RCC 7860 (cell line): Measurements from ENCODE around the gene GTF2IRD1.
"Not testable (repeated sequence)": the region's sequence is repeated elsewhere in the genome, so short reads cannot be mapped to it uniquely, and the experiment has no call there.

Experiments used
- DNase-seq: peaks from one replicate; pipeline ENCODE4 v3.0.0-alpha.2; 2015; ENCODE audit warnings: low spot score
- FAIRE-seq: peaks from 2 replicates; lab custom pipeline; 2012; peaks lifted over from hg19 to GRCh38; lab: Jason Lieb, UNC

Gene GTF2IRD1

GRCh38 chr7:74453322-74454011 lies at the start of gene GTF2IRD1:
TSS of gene GTF2IRD1 (plus strand) at chr7:74453906. CDS start at chr7:74508081, 54,175 bp downstream.
- FAIRE-seq (no peak), DNase-seq (peak; percentile 73)

DNA sequence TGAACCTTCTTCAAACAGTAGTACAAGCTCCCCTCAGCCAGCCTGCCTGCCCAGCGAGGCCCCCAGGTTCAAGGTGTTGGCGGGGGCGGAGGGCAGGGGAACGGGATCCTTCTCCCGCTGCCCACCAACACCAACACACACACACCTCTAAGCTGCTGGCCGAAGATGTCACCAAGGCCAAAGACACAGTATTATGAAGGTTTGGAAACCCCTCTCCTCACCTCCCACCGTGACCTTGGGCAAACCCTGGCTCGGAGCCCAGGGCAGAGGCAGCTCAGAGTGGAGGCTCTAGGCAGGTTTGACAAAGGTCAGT lies 49.4 kb upstream of the GTF2IRD1 start:
- DNase-seq (no peak), FAIRE-seq (no peak)

- DNase-seq, result no peak
- no peak for FAIRE-seq
These were observed 49.0 kb upstream of the GTF2IRD1 start for GRCh38 chr7:74404741-74405140.

DNA sequence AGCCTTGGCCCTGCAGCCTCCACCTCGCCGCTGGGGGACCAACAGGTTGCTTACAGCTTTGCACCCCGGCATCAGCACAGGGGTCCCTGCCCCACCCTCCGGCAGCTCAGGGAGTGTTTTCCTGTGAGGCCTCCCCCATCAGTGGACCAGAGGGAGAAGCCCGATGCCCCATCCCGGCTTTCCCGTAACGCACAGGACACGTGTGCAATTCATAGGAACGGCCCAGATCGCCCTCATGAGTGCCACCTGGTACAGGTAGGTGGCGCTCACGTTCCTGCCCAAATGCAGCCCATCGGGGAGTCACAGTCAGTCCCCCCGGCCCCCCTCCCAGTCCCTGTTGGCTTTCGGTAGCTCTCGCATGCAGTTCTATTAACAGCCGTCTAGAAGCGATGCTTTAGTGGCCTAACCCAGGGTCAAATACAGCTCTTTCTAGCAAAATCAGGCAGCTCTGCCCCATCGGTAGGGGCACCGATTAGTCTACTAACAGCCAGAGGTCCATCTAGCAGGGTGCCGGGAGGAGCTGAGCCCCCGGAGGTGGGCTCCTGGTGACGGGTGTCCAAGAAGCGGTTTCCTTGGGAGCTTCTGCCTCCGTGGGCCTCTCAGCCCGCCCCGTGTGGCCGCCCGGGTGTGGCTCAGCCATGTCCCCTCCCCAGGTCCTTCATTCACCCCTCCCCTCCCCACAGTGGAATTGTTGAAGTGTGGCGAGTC lies 48.4 kb upstream of the GTF2IRD1 start:
- no peak for DNase-seq
- no peak for FAIRE-seq

GRCh38 chr7:74405899-74406512 lies 47.7 kb upstream of the GTF2IRD1 start:
- no peak for FAIRE-seq
- DNase-seq, result no peak

GRCh38 chr7:74407958-74408357 lies 45.7 kb upstream of the GTF2IRD1 start:
- FAIRE-seq (no peak), DNase-seq (no peak)

DNA sequence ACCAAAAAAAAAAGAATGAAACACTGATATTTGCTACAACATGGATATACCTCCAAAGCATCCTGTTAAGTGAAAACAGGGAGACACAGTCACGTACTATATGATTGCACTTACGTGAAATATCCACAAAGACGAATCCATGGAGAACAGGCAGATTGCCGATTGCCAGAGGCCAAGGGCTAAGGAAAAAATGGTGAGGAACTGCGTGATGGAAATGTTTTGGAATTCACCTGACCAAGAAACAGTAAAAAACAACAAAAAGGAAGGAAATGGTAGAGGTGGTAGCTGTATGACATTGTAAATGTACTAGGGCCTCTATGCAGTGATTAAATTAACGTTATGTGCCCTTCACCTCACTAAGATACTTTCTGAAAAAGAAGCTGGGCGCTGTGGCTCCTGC lies 44.1 kb upstream of the GTF2IRD1 start:
- DNase-seq, result no peak
- FAIRE-seq, result no peak

- FAIRE-seq (no peak), DNase-seq (no peak)
These were observed 42.9 kb upstream of the GTF2IRD1 start for GRCh38 chr7:74410772-74411171.

- not testable (repeated sequence) for DNase-seq, FAIRE-seq
These were observed 42.1 kb upstream of the GTF2IRD1 start for GRCh38 chr7:74411571-74411970.

DNA sequence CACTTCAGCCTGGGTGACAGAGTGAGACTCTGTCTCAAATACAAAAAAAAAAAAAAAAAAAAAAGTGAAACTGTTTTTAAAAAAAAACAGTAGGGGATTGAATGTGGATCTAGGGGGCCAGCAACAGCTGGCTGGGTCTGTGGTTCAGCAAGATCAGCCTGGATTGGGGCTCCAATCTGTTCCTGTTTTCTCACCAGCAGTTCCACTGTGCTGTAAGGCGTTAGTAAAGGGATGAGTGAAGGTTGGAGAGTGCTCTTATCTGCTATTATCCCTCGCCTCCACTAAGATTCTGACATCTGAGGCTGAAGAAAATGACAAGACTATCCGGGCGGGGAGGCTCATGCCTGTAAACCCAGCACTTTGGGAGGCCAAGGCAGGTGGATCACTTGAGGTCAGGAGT lies 41.6 kb upstream of the GTF2IRD1 start:
- DNase-seq, result no peak
- no peak for FAIRE-seq

- no peak for DNase-seq
- no peak for FAIRE-seq
These were observed 41.1 kb upstream of the GTF2IRD1 start for GRCh38 chr7:74412603-74413002.

GRCh38 chr7:74414595-74415333 lies 38.9 kb upstream of the GTF2IRD1 start:
- FAIRE-seq, result not testable (repeated sequence)

GRCh38 chr7:74417419-74417971 lies 36.2 kb upstream of the GTF2IRD1 start:
- peak; percentile 60 for DNase-seq
- FAIRE-seq, result no peak

More at GRCh38 chr7:74414595-74415333, 38.9 kb upstream of the GTF2IRD1 start:
- DNase-seq, result not testable (repeated sequence)

DNA sequence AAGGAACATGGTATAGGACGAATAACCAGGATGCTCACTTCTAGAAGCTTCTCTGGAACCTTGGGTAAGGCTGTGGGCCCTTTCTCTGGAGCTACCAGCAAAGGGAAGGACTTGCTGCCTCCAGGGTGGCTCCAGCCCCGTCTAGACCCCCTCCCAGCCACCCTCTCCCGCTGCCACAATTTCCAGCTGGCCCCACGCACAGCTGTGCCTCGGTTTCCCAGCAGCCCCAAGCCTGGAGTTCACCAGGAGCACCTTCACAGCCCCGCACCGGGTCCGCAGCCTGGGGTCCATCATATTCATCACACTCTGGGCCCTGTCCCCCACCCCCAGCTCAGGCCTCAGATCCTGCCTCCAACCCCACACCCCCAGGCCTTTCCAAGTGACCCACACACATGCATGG lies 35.6 kb upstream of the GTF2IRD1 start:
- no peak for DNase-seq
- no peak for FAIRE-seq

DNA sequence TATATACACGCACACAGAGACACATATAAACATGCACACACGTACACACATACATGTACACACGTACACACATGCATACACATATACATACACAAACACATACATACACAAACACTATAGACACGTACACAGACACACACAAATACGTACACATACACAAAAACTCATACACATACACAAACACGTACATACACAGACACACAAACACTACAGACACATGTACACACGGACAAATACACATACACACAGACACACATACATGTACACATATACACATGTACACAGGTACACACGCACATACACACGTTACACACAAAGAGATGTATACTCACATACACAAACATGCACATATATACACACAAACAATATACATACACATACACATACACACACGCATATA lies 35.2 kb upstream of the GTF2IRD1 start:
- FAIRE-seq (no peak), DNase-seq (no peak)

DNA sequence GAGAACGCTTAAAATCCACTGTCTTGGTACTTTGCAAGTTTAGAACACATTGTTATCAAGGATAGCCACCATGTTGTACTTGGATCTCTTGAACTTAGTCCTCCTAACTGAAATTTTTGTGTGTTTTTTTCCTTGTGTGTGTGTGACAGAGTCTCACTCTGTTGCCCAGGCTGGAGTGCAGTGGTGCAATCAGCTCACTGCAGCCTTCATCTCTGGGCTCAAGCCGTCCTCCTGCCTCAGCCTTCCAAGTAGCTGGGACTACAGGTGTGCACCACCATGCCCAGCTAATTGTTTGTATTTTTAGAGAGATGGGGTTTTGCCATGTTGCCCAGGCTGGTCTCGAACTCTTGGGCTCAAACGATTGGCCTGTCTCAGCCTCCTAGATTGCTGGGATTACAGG lies 34.5 kb upstream of the GTF2IRD1 start:
- not testable (repeated sequence) for FAIRE-seq, DNase-seq

DNA sequence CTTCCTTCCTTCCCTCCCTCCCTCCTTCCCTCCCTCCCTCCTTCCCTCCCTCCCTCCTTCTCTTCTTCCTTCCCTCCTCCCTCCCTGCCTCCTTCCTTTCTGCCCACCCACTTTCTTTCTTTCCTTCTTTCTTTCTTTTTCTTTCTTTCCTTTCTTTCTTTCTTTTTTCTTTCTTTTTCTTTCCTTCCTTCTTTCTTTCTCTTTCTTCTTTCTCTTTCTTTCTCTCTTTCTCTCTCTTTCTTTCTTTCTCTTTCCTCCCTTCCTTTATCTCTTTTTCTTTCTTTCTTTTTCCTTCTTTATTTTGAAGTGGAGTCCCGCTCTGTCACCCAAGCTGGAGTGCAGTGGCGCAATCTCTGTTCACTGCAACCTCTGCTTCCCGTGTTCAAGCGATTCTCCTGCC lies 33.7 kb upstream of the GTF2IRD1 start:
- no peak for FAIRE-seq
- DNase-seq, result no peak

DNA sequence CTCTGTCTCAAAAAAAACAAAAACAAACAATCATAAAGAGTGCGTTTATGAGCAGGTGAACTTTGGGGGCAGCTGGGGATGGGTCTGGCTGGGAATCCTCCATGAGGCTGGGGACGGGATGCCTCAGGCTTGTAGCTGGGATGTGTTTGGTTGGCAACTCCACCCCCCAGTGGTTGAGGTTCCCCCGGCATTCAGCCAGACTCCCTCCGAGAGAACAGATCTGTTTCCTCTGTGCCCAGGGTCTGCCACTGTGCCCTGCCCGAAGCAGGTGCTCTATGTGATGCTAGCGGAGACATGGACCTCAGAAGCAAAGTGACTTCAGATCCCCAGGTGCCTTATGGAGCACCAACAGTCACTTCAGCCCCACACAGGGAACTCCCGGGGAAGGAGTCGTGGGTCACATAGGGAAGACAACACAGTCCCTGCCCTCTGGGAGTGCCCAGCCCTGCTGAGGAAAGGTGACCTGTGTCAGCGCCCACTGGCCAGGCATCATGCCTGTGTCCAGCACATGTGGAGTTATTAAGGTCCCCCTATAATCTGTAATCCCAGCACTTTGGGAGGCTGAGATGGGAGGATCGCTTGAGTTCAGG lies 29.3 kb upstream of the GTF2IRD1 start:
- FAIRE-seq (no peak), DNase-seq (no peak)

- FAIRE-seq (no peak), DNase-seq (no peak)
These were observed 25.7 kb upstream of the GTF2IRD1 start for GRCh38 chr7:74428023-74428422.

GRCh38 chr7:74429153-74429747 lies 24.5 kb upstream of the GTF2IRD1 start:
- DNase-seq (peak; percentile 89), FAIRE-seq (peak; percentile 83)
